MM.1S (cell line): Measurements from ENCODE around the gene DDX54.

ENCODE experiments used
- DNase-seq: peaks from one replicate; pipeline ENCODE4 v3.0.0-alpha.2; 2015
- H2AFZ ChIP-seq: fragments of 300-600 bp; sonication (generic); 2 replicates; pipeline ENCODE4 v1.6.0; 2016; ENCODE audit warnings: antibody characterized with exemption, low read length
- H3F3A ChIP-seq: fragments of 300-600 bp; sonication (generic); 2 replicates; pipeline ENCODE4 v1.6.1; 2016; ENCODE audit warnings: mild to moderate bottlenecking, antibody characterized with exemption, low read length, moderate library complexity, mixed read lengths; ENCODE audit not compliant: insufficient read depth
- H3K27ac ChIP-seq: fragments of 300-600 bp; sonication (generic); 2 replicates; pipeline ENCODE4 v1.5.1; 2016; ENCODE audit warnings: mild to moderate bottlenecking, low read length
- H3K27me3 ChIP-seq: fragments of 300-600 bp; sonication (generic); replicated peaks from 2 replicates; pipeline ENCODE4 v1.6.0; 2016; ENCODE audit warnings: low read length; ENCODE audit not compliant: insufficient read depth
- H3K36me3 ChIP-seq: fragments of 300-600 bp; sonication (generic); replicated peaks from 2 replicates; pipeline ENCODE4 v1.6.1; 2016; ENCODE audit warnings: mild to moderate bottlenecking, low read length, mixed read lengths; ENCODE audit not compliant: insufficient read depth
- H3K4me1 ChIP-seq: fragments of 300-600 bp; sonication (generic); 2 replicates; pipeline ENCODE4 v1.6.1; 2016; ENCODE audit warnings: low read length, mixed read lengths
- H3K4me2 ChIP-seq: fragments of 300-600 bp; sonication (generic); 2 replicates; pipeline ENCODE4 v1.6.0; 2016; ENCODE audit warnings: low read depth, low read length
- H3K4me3 ChIP-seq: fragments of 300-600 bp; sonication (generic); 2 replicates; pipeline ENCODE4 v1.5.1; 2016; ENCODE audit warnings: low read length, mixed read lengths
- H3K79me2 ChIP-seq: fragments of 300-600 bp; sonication (generic); 2 replicates; pipeline ENCODE4 v1.6.1; 2016; ENCODE audit warnings: mixed run types, low read length, mixed read lengths
- H3K9ac ChIP-seq: fragments of 300-600 bp; sonication (generic); 2 replicates; pipeline ENCODE4 v1.6.1; 2016; ENCODE audit warnings: low read length, mixed read lengths
- H3K9me2 ChIP-seq: fragments of 300-600 bp; sonication (generic); replicated peaks from 2 replicates; pipeline ENCODE4 v1.6.1; 2016; ENCODE audit warnings: mild to moderate bottlenecking, low read length, mixed read lengths; ENCODE audit not compliant: insufficient read depth
- H3K9me3 ChIP-seq: fragments of 300-600 bp; sonication (generic); replicated peaks from 2 replicates; pipeline ENCODE4 v1.6.1; 2016; ENCODE audit warnings: mild to moderate bottlenecking, low read length, mixed read lengths; ENCODE audit not compliant: insufficient read depth
- H4K20me1 ChIP-seq: fragments of 300-600 bp; sonication (generic); 2 replicates; pipeline ENCODE4 v1.6.1; 2016; ENCODE audit warnings: mild to moderate bottlenecking, low read length, moderate library complexity, mixed read lengths; ENCODE audit not compliant: insufficient read depth
- CTCF ChIP-seq: fragments of 300-600 bp; sonication (generic); IDR thresholded peaks from 2 replicates; pipeline ENCODE4 v1.5.1; 2016; ENCODE audit warnings: antibody characterized with exemption, low read length, mixed read lengths
- EZH2 ChIP-seq: fragments of 300-600 bp; sonication (generic); optimal IDR thresholded peaks from 2 replicates; pipeline ENCODE3; 2017; ENCODE audit warnings: low read depth, mild to moderate bottlenecking, antibody characterized with exemption, low read length, mixed read lengths
- EZH2phosphoT487 ChIP-seq: fragments of 300-600 bp; sonication (generic); IDR thresholded peaks from 2 replicates; pipeline ENCODE4 v1.6.1; 2018; ENCODE audit warnings: antibody characterized with exemption, low read length

DDX54 gene

GRCh38 chr12:113201187-113202177 is 16.2 kb upstream of the DDX54 start:
- Histone ChIP-seq H3K36me3 (no peaks in the 10 kb centered on the region), H3K9me3 (no peaks in the 10 kb centered on the region), H3K9me2 (no peaks in the 10 kb centered on the region), H3F3A (no peaks in the 10 kb centered on the region), H4K20me1 (no peaks in the 10 kb centered on the region), H2AFZ (no peak overlapping the region), H3K27me3 (no peaks in the 10 kb centered on the region), H3K79me2 (no peaks in the 10 kb centered on the region), H3K27ac (no peak overlapping the region), H3K4me1 (no peaks in the 10 kb centered on the region), H3K4me2 (no peak overlapping the region), H3K9ac (no peak overlapping the region), H3K4me3 (no peak overlapping the region)
- DNase-seq = no peak
- TF ChIP-seq EZH2 (no peak), EZH2phosphoT487 (no peak), CTCF (no peak)

- DNase-seq = no peak
- no peak for TF ChIP-seq CTCF
- TF ChIP-seq EZH2phosphoT487 = no peak
- no peak for TF ChIP-seq EZH2
Measured at GRCh38 chr12:113200021-113200797, 14.9 kb upstream of the DDX54 start.

GRCh38 chr12:113198296-113198695 is 13.0 kb upstream of the DDX54 start:
- Histone ChIP-seq H3K4me2 (no peak overlapping the region), H3F3A (no peaks in the 10 kb centered on the region), H3K4me1 (no peaks in the 10 kb centered on the region), H3K9ac (no peak overlapping the region), H4K20me1 (no peaks in the 10 kb centered on the region), H2AFZ (no peak overlapping the region), H3K36me3 (no peaks in the 10 kb centered on the region), H3K27ac (no peak overlapping the region), H3K9me3 (no peaks in the 10 kb centered on the region), H3K4me3 (no peak overlapping the region), H3K9me2 (no peaks in the 10 kb centered on the region), H3K27me3 (no peaks in the 10 kb centered on the region), H3K79me2 (no peaks in the 10 kb centered on the region)
- no peak for DNase-seq
- TF ChIP-seq CTCF (no peak), EZH2 (no peak), EZH2phosphoT487 (no peak)

More at GRCh38 chr12:113200021-113200797, 14.9 kb upstream of the DDX54 start:
- Histone ChIP-seq H3K4me3 (no peak overlapping the region), H3K79me2 (no peaks in the 10 kb centered on the region), H3K9me2 (no peaks in the 10 kb centered on the region), H3K36me3 (no peaks in the 10 kb centered on the region), H3K4me2 (no peak overlapping the region), H3K27ac (no peak overlapping the region), H3K9ac (no peak overlapping the region), H3K4me1 (no peaks in the 10 kb centered on the region), H3F3A (no peaks in the 10 kb centered on the region), H4K20me1 (no peaks in the 10 kb centered on the region), H3K27me3 (no peaks in the 10 kb centered on the region), H2AFZ (no peak overlapping the region), H3K9me3 (no peaks in the 10 kb centered on the region)
